SK-N-SH (cell line): ENCODE measurements around the gene TGFB2. TPM values are rescaled to one million over a fixed set of nuclear protein-coding genes. Genes with fewer than 3 reads are reported as not detected.

ENCODE experiments used
- CTCF ChIA-PET: fragments of 300-600, 350-600 bp; formaldehyde crosslinking; extraction: SDS; loops from one replicate; lab custom pipeline; 2021; lab: Yijun Ruan, JAX
- POLR2A ChIA-PET: fragments of 350-600 bp; sonication (Branson Sonifier 250); formaldehyde crosslinking; extraction: SDS; loops from one replicate; lab custom pipeline; 2020; ENCODE audit warnings: antibody characterized with exemption, inconsistent platforms; lab: Yijun Ruan, JAX
- DNase-seq: peaks from one replicate; pipeline ENCODE4 v3.0.0; 2012
- H2AFZ ChIP-seq: fragments of 200-600 bp; sonication (generic); 2 replicates; pipeline ENCODE4 v1.8.1; 2016; ENCODE audit warnings: antibody characterized with exemption, mild to moderate bottlenecking, low read depth
- H3F3A ChIP-seq: fragments of 200-600 bp; sonication (generic); replicated peaks from 2 replicates; pipeline ENCODE3; 2016; ENCODE audit warnings: antibody characterized with exemption, mild to moderate bottlenecking; ENCODE audit not compliant: insufficient read depth
- H3K27ac ChIP-seq, 2 experiments: fragments of 200-500 bp in 1 of 2; fragments of 200-600 bp in 1 of 2; sonication (Bioruptor generic) in 1 of 2; sonication (generic), shearing (Covaris generic) in 1 of 2; 2 replicates each; pipeline versions ENCODE4 v1.5.1 to v1.6.1; 2014 to 2016; ENCODE audit warnings: low read depth in 2 of 2, inconsistent platforms in 1 of 2, low read length in 1 of 2, mild to moderate bottlenecking in 1 of 2, mixed read lengths in 1 of 2
- H3K27me3 ChIP-seq: fragments of 200-600 bp; sonication (generic), shearing (Covaris generic); 2 replicates; pipeline ENCODE4 v1.6.1; 2016; ENCODE audit warnings: mixed run types; ENCODE audit not compliant: insufficient read depth
- H3K36me3 ChIP-seq, 2 experiments: fragments of 200-500 bp in 1 of 2; fragments of 200-600 bp in 1 of 2; sonication (Bioruptor generic) in 1 of 2; sonication (generic) in 1 of 2; replicated peaks in 1 of 2; 2 replicates each; pipeline versions ENCODE3 to v1.5.1; 2014 to 2016; ENCODE audit warnings: low read length in 1 of 2, mild to moderate bottlenecking in 1 of 2; ENCODE audit not compliant: insufficient read depth in 2 of 2, control insufficient read depth in 1 of 2
- H3K4me1 ChIP-seq, 2 experiments: fragments of 200-500 bp in 1 of 2; fragments of 200-600 bp in 1 of 2; sonication (Bioruptor generic) in 1 of 2; sonication (generic), shearing (Covaris generic) in 1 of 2; 2 replicates each; pipeline versions ENCODE4 v1.5.1 to v1.6.1; 2014 to 2016; ENCODE audit warnings: low read depth in 1 of 2, low read length in 1 of 2, mixed run types in 1 of 2; ENCODE audit not compliant: insufficient read depth in 2 of 2, control insufficient read depth in 1 of 2
- H3K4me2 ChIP-seq: fragments of 200-600 bp; sonication (generic), shearing (Covaris generic); 2 replicates; pipeline ENCODE4 v1.6.1; 2017; ENCODE audit warnings: mixed run types
- H3K4me3 ChIP-seq, 2 experiments: fragments of 200-500 bp in 1 of 2; fragments of 200-600 bp in 1 of 2; sonication (Bioruptor generic) in 1 of 2; sonication (generic), shearing (Covaris generic) in 1 of 2; 2 replicates each; pipeline versions ENCODE4 v1.5.1 to v1.8.1; 2014 to 2016; ENCODE audit warnings: low read depth in 2 of 2, inconsistent platforms in 1 of 2, low read length in 1 of 2, mild to moderate bottlenecking in 1 of 2, mixed read lengths in 1 of 2, moderate library complexity in 1 of 2
- H3K79me2 ChIP-seq: fragments of 200-600 bp; sonication (generic); 2 replicates; pipeline ENCODE4 v1.8.1; 2017; ENCODE audit warnings: mild to moderate bottlenecking; ENCODE audit not compliant: insufficient read depth
- H3K9ac ChIP-seq: fragments of 200-600 bp; sonication (generic); 2 replicates; pipeline ENCODE4 v1.6.1; 2017; ENCODE audit warnings: mixed run types
- H3K9me2 ChIP-seq: fragments of 200-600 bp; sonication (generic); 2 replicates; pipeline ENCODE4 v1.6.1; 2017; ENCODE audit warnings: mixed run types
- H3K9me3 ChIP-seq: fragments of 200-600 bp; sonication (generic); 2 replicates; pipeline ENCODE4 v1.6.1; 2017; ENCODE audit warnings: mixed run types, mild to moderate bottlenecking, moderate library complexity
- H4K20me1 ChIP-seq: fragments of 200-600 bp; sonication (generic); 2 replicates; pipeline ENCODE4 v1.6.1; 2017; ENCODE audit warnings: mild to moderate bottlenecking, mixed run types; ENCODE audit not compliant: insufficient read depth
- CHD2 ChIP-seq: fragments of 150-350 bp; IDR thresholded peaks from 2 replicates; pipeline ENCODE4 v1.6.1; 2018; ENCODE audit warnings: low read length; ENCODE audit not compliant: partially characterized antibody
- EP300 ChIP-seq, 2 experiments: IDR thresholded peaks; 2 replicates each; pipeline versions ENCODE4 v1.4.0 to v1.6.1; 2012; ENCODE audit warnings: borderline replicate concordance in 1 of 2, low read depth in 1 of 2, low read length in 1 of 2
- FOSL2 ChIP-seq: IDR thresholded peaks from 2 replicates; pipeline ENCODE4 v1.4.0; 2012; ENCODE audit warnings: low read depth, mild to moderate bottlenecking, moderate library complexity, borderline replicate concordance
- GABPA ChIP-seq: IDR thresholded peaks from 2 replicates; pipeline ENCODE4 v1.4.0; 2012; ENCODE audit warnings: low read depth, mild to moderate bottlenecking
- GATA2 ChIP-seq: sonication (generic); formaldehyde crosslinking; IDR thresholded peaks from 2 replicates; pipeline ENCODE4 v1.5.0; 2020; ENCODE audit warnings: mild to moderate bottlenecking, missing genetic modification reagents
- JUND ChIP-seq: IDR thresholded peaks from 2 replicates; pipeline ENCODE4 v1.4.0; 2012
- MEF2A ChIP-seq: IDR thresholded peaks from 2 replicates; pipeline ENCODE4 v1.4.0; 2012; ENCODE audit warnings: low read depth, borderline replicate concordance
- MXI1 ChIP-seq: IDR thresholded peaks from 2 replicates; pipeline ENCODE4 v1.6.1; 2012; ENCODE audit warnings: mild to moderate bottlenecking, low read depth, low read length, improper control_type of control experiment
- NFIC ChIP-seq: IDR thresholded peaks from 2 replicates; pipeline ENCODE4 v1.4.0; 2012; ENCODE audit warnings: borderline replicate concordance
- RCOR1 ChIP-seq: fragments of 150-350 bp; IDR thresholded peaks from 2 replicates; pipeline ENCODE4 v1.6.1; 2017; ENCODE audit warnings: antibody characterized with exemption, low read length
- RFX5 ChIP-seq: IDR thresholded peaks from 2 replicates; pipeline ENCODE4 v1.6.1; 2012; ENCODE audit warnings: mild to moderate bottlenecking, improper control_type of control experiment, low read length
- SIN3A ChIP-seq: IDR thresholded peaks from 2 replicates; pipeline ENCODE4 v1.6.1; 2012; ENCODE audit warnings: low read depth, mild to moderate bottlenecking, low read length, moderate library complexity, borderline replicate concordance
- TAF1 ChIP-seq: IDR thresholded peaks from 2 replicates; pipeline ENCODE4 v1.6.1; 2012; ENCODE audit warnings: low read depth, mild to moderate bottlenecking, low read length, moderate library complexity, borderline replicate concordance
- TCF12 ChIP-seq: IDR thresholded peaks from 2 replicates; pipeline ENCODE4 v1.4.0; 2012
- YY1 ChIP-seq: IDR thresholded peaks from 2 replicates; pipeline ENCODE4 v1.4.0; 2012; ENCODE audit warnings: low read depth, mild to moderate bottlenecking
- WGBS: methylation state at CpG from one replicate; pipeline ENCODE4 v1.1.6; 2017; ENCODE audit warnings: low lambda C conversion rate; 5-methylcytosine and 5-hydroxymethylcytosine counted together
- polyA plus RNA-seq, 3 experiments: library from polyadenylated mRNA; depleted of rRNA; stranded (reverse); fragments of >200 nt; gene quantifications; 2 replicates each; pipeline ENCODE4 v1.2.3, GENCODE V29; 2012
- TF ChIP-seq, protein P1 (sequence below): IDR thresholded peaks from 2 replicates; pipeline ENCODE4 v1.4.0; 2012; ENCODE audit warnings: low read depth
- TF ChIP-seq, protein P2 (sequence below): fragments of 200-600 bp; sonication (generic); IDR thresholded peaks from 2 replicates; pipeline ENCODE4 v1.6.1; 2017; ENCODE audit warnings: antibody characterized with exemption, mild to moderate bottlenecking, moderate library complexity
- TF ChIP-seq, protein P3 (sequence below): IDR thresholded peaks from 2 replicates; pipeline ENCODE4 v1.4.0; 2012; ENCODE audit warnings: low read depth, borderline replicate concordance
- TF ChIP-seq, protein P4 (sequence below): fragments of 150-350 bp; IDR thresholded peaks from 2 replicates; pipeline ENCODE4 v1.6.1; 2016; ENCODE audit warnings: mild to moderate bottlenecking, low read depth, low read length
- TF ChIP-seq, protein P5 (sequence below): IDR thresholded peaks from 2 replicates; pipeline ENCODE4 v1.4.0; 2012; ENCODE audit warnings: low read depth, borderline replicate concordance

TGFB2 gene
- polyA plus RNA-seq, 1 of the 3 experiments (the other 2 are of a cell fraction), result 2.4 TPM

- Histone ChIP-seq H2AFZ (no peak overlapping the region), H3K9me3 (no peaks in the 10 kb centered on the region), H3F3A (peaks cover 5% of the 10 kb centered on the region), H3K4me1 (peaks cover 0 to 6% of the 10 kb centered on the region in 2 experiments; a peak in 2 of 4 replicates), H3K27me3 (no peaks in the 10 kb centered on the region), H3K79me2 (peaks cover 2% of the 10 kb centered on the region), H3K36me3 (no peaks in the 10 kb centered on the region), H3K9ac (no peak overlapping the region), H3K9me2 (no peaks in the 10 kb centered on the region), H3K4me3 (no peak overlapping the region), H3K4me2 (no peak overlapping the region), H3K27ac (no peak overlapping the region), H4K20me1 (no peaks in the 10 kb centered on the region)
- ChIA-PET CTCF (interaction anchor here (0.7 to 1.4 kb wide), 3 partner anchors 8 to 1457 kb away, joined by 3 to 5 read pairs (median 3); no protein-coding TSS in a partner anchor), POLR2A (no interaction called here)
- 88% methylated on average over 4 of the region's 4 CpGs for WGBS
- no peak for DNase-seq
- TF ChIP-seq, protein P1, sequence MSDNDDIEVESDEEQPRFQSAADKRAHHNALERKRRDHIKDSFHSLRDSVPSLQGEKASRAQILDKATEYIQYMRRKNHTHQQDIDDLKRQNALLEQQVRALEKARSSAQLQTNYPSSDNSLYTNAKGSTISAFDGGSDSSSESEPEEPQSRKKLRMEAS, result no peak
- TF ChIP-seq SIN3A (no peak), MXI1 (no peak), TAF1 (no peak), YY1 (no peak), CHD2 (no peak), FOSL2 (no peak), GABPA (no peak), RFX5 (no peak), GATA2 (CRISPR knock-in tag) (no peak), RCOR1 (no peak), EP300 (IDR thresholded peaks at IDR 0.05; ENCODE audit: borderline replicate concordance in 1 of 2, low read depth in 1 of 2, low read length in 1 of 2) (no peak), NFIC (no peak), MEF2A (no peak), TCF12 (no peak), JUND (no peak)
- TF ChIP-seq, protein P2, sequence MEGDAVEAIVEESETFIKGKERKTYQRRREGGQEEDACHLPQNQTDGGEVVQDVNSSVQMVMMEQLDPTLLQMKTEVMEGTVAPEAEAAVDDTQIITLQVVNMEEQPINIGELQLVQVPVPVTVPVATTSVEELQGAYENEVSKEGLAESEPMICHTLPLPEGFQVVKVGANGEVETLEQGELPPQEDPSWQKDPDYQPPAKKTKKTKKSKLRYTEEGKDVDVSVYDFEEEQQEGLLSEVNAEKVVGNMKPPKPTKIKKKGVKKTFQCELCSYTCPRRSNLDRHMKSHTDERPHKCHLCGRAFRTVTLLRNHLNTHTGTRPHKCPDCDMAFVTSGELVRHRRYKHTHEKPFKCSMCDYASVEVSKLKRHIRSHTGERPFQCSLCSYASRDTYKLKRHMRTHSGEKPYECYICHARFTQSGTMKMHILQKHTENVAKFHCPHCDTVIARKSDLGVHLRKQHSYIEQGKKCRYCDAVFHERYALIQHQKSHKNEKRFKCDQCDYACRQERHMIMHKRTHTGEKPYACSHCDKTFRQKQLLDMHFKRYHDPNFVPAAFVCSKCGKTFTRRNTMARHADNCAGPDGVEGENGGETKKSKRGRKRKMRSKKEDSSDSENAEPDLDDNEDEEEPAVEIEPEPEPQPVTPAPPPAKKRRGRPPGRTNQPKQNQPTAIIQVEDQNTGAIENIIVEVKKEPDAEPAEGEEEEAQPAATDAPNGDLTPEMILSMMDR, result no peak
- TF ChIP-seq, protein P3, sequence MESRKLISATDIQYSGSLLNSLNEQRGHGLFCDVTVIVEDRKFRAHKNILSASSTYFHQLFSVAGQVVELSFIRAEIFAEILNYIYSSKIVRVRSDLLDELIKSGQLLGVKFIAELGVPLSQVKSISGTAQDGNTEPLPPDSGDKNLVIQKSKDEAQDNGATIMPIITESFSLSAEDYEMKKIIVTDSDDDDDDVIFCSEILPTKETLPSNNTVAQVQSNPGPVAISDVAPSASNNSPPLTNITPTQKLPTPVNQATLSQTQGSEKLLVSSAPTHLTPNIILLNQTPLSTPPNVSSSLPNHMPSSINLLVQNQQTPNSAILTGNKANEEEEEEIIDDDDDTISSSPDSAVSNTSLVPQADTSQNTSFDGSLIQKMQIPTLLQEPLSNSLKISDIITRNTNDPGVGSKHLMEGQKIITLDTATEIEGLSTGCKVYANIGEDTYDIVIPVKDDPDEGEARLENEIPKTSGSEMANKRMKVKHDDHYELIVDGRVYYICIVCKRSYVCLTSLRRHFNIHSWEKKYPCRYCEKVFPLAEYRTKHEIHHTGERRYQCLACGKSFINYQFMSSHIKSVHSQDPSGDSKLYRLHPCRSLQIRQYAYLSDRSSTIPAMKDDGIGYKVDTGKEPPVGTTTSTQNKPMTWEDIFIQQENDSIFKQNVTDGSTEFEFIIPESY, result no peak
- TF ChIP-seq, protein P4, sequence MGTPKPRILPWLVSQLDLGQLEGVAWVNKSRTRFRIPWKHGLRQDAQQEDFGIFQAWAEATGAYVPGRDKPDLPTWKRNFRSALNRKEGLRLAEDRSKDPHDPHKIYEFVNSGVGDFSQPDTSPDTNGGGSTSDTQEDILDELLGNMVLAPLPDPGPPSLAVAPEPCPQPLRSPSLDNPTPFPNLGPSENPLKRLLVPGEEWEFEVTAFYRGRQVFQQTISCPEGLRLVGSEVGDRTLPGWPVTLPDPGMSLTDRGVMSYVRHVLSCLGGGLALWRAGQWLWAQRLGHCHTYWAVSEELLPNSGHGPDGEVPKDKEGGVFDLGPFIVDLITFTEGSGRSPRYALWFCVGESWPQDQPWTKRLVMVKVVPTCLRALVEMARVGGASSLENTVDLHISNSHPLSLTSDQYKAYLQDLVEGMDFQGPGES, result no peak
- TF ChIP-seq, protein P5, sequence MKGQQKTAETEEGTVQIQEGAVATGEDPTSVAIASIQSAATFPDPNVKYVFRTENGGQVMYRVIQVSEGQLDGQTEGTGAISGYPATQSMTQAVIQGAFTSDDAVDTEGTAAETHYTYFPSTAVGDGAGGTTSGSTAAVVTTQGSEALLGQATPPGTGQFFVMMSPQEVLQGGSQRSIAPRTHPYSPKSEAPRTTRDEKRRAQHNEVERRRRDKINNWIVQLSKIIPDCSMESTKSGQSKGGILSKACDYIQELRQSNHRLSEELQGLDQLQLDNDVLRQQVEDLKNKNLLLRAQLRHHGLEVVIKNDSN, result no peak
Measured at GRCh38 chr1:218355278-218355677, 10.1 kb downstream of the TGFB2 start.
